ENCODE results near the gene TOP3A. TPM values are rescaled to one million over a fixed set of nuclear protein-coding genes. Genes with fewer than 3 reads are reported as not detected.

The TOP3A gene
- total RNA-seq, 2 experiments from 2014 or later = 59.0 to 59.5 TPM

DNA sequence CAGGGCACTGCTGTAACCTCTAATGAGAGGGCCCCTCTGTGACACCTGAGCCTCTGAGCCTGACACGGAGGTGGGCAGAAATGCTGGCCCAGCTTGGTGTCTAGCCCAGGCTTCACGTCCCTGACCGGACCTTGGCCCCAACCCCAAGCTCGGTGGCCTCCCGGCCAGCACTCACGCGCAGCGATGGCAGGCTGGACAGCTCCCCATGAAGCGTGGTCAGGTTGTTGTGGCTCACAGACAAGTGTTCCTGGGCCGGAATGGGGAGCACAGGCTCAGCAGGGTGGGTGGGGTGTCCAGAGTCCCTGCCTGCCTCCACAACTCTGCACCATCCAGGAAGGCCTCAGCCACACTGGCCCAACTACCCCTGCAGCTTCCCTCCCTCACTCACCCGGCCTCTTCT lies 58.4 kb downstream of the TOP3A start:
- intact Hi-C loops (cut with micrococcal nuclease) = no loop called here
- peaks cover 8% of the 10 kb centered on the region for H3K36me3 Mint-ChIP-seq (ENCODE audit: low read depth)
- no peaks in the 10 kb centered on the region for H3K27me3 Mint-ChIP-seq (ENCODE audit: low read depth)
- CTCF ChIA-PET = interaction anchor here (0.8 to 1.3 kb wide), 3 partner anchors 8 to 52 kb away, joined by 3 to 4 read pairs (median 3); no protein-coding TSS in a partner anchor
- no peak overlapping the region for H3K4me3 Mint-ChIP-seq
- H3K27ac Mint-ChIP-seq = no peak overlapping the region
- H3K9me3 Mint-ChIP-seq = no peaks in the 10 kb centered on the region
- peaks cover 24% of the 10 kb centered on the region for H3K4me1 Mint-ChIP-seq (ENCODE audit: low read depth)
- DNase-seq = no peak

DNA sequence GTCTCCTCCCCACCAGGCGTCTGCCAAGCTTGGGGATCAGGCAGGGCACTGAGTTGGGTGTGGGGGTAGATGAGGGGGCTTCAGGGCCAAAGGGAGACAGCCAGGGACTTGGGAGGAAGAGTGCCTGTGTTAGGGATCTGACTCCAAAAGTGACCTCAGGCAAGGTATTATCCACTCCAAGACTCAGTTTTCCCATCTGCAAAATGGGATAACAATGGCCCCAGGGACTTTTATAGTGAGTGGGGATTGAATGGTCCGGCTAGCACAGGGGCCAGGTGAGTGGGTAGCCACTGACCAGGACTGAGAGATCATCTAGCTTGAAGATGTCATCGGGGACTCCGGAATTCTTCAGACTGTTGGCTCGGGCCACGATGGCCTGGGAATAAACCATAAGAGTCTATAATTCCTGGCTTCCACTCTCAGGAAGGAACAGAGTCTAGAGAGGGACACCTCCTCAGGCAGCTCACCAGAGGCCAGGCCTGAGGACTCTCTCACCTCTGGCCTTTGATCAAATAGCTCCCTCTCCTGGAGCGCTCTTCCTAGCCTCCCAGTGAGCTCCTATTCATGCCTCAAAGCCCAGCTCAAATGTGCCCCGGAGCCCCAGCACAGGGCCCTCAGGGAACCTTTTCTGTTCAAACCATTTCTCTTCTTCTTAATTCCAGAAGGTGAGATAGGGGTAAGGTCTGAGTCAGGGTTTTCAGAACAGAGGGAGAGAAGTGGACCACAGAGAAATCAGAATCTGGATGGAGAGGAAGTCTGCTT lies 59.7 kb downstream of the TOP3A start:
- Mint-ChIP-seq H3K4me1 (ENCODE audit: low read depth) (peaks cover 21% of the 10 kb centered on the region), H3K9me3 (no peaks in the 10 kb centered on the region), H3K4me3 (no peak overlapping the region), H3K27me3 (ENCODE audit: low read depth) (no peaks in the 10 kb centered on the region), H3K36me3 (ENCODE audit: low read depth) (peaks cover 15% of the 10 kb centered on the region), H3K27ac (no peak overlapping the region)
- DNase-seq = no peak
- CTCF ChIA-PET = interaction anchor here (1.1 to 1.3 kb wide), 2 partner anchors 15 to 53 kb away, joined by 3 read pairs; no protein-coding TSS in a partner anchor
- intact Hi-C loops (cut with micrococcal nuclease) = no loop called here

DNA sequence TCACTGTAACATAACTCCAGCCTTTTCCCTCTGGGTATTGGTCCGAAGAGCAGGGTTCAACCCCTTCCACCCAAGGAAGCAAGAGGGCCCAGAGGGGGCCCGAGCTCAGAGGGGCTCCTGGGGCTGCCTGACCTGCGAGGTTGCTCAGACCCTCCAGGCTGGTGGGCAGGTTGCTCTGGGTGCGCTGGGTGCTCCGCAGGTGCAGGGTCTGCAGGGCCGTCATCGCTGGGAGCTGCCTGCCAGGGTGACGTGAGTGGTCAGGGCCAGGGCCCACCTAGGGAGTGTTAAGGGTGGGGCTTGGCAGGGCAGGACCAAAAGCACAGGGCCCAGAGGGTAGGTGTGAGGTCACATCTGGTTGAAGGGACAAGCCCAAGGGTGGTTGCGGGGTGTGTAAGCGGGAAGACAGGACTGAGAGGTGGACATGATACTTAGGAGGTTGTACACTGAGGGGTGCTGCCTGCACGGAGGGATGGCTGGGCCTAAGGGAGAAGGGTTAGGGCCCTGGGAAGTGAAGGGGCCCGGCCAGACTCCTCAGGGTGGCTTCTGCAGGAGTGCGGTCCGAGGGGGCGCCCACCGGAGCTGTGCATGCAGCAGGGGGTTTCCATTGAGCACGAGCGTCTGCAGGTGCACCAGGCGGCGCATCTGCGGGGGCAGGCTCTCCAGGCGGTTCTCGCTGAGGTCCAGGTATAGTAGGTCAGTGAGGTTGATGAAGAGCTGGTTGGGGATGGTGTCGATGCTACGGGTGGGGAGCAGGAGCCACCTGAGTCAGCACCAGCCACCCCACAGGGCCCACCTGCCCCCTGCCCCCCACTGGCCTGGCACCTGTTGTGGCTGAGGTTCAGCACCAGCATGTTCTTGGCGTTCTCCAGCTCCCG lies 60.6 kb downstream of the TOP3A start:
- no peak for DNase-seq
- intact Hi-C loops (cut with micrococcal nuclease) = no loop called here
- Mint-ChIP-seq H3K4me3 (no peak overlapping the region), H3K27me3 (ENCODE audit: low read depth) (no peaks in the 10 kb centered on the region), H3K4me1 (ENCODE audit: low read depth) (peaks cover 15% of the 10 kb centered on the region), H3K27ac (no peak overlapping the region), H3K9me3 (no peaks in the 10 kb centered on the region), H3K36me3 (ENCODE audit: low read depth) (peaks cover 15% of the 10 kb centered on the region)
- CTCF ChIA-PET = interaction anchor here (1.3 kb wide), 1 partner anchor 14 kb away, joined by 3 read pairs; no protein-coding TSS in a partner anchor

DNA sequence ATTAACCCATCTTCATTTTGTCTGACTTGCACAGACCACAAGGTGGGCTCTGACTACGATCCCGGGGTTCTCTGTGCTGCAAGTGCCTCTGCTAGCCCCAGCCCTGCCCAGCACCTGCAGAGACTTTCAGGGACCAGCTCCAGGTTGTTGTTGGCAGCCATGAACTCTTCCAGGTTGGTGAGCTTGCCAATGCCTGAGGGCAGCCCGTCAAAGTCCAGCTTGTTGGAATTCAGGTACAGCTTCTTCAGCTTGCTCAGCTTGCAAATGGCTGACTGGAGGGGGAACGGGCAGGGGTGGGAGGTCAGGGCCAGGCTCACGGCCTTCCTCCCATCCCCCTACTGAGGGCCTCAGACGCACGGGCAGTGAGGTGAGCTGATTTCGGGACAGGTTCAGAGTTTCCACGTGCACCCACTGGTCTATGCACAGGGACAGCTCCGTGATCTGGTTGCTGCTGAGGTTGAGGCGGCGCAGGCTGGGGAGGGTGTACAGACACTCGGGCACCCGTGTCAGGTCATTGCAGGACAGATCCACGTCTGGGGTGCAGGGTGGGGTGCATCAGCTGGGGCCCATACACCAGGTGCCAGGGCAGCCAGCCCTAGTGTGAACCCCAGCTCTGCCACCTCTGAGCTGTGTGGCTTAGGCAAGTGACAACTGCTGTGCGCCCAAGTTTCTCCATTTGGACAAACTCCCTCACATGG lies 61.5 kb downstream of the TOP3A start:
- Mint-ChIP-seq H3K36me3 (ENCODE audit: low read depth) (peaks cover 15% of the 10 kb centered on the region), H3K4me3 (no peak overlapping the region), H3K27ac (no peak overlapping the region), H3K4me1 (ENCODE audit: low read depth) (peaks cover 13% of the 10 kb centered on the region), H3K27me3 (ENCODE audit: low read depth) (no peaks in the 10 kb centered on the region), H3K9me3 (no peaks in the 10 kb centered on the region)
- CTCF ChIA-PET = no interaction called here
- DNase-seq = no peak
- intact Hi-C loops (cut with micrococcal nuclease) = no loop called here

DNA sequence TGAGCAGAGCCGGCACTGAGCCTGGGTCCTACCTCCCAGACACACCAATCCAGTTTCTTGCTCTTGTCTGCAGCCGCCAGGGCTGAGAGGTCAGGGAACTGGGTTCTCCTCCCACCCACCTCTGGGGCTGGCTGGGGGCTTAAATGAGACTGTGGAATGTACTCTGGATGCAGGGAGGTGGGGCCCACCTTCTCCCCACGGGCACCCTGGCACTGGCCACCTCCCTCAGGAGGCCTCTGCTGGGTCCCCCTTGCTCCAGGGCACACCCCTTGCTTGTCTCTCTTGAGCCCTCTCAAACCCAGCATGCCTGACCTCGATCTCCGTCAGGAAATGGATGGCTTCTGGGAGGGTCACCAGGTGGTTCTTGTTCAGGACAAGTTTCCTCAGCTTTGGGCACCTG lies 62.6 kb downstream of the TOP3A start:
- Mint-ChIP-seq H3K36me3 (ENCODE audit: low read depth) (peaks cover 20% of the 10 kb centered on the region), H3K9me3 (no peaks in the 10 kb centered on the region), H3K27me3 (ENCODE audit: low read depth) (no peaks in the 10 kb centered on the region), H3K27ac (no peak overlapping the region), H3K4me3 (no peak overlapping the region), H3K4me1 (ENCODE audit: low read depth) (peaks cover 7% of the 10 kb centered on the region)
- intact Hi-C loops (cut with micrococcal nuclease) = no loop called here
- CTCF ChIA-PET = no interaction called here
- no peak for DNase-seq

DNA sequence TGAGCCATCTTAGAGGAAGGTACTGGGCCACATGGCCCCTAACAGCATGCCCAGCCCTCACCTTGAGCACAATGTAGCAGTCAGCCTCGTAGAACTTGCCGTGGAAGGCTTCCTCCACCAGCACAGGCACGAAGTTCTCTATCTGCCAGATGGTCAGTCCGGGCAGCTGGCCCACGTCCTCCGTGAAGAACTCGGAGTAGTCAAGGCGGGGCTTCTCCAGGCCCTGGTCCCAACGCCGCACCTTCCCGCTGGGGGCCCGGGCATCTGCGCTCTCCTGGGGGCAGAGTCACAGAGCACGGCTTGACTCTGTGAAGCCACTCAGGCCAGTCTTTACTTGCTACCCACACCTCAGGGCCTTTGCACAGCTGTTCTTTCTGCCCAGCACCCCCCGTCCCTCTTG lies 63.6 kb downstream of the TOP3A start:
- peaks cover 22% of the 10 kb centered on the region for H3K36me3 Mint-ChIP-seq (ENCODE audit: low read depth)
- DNase-seq = no peak
- no peaks in the 10 kb centered on the region for H3K27me3 Mint-ChIP-seq (ENCODE audit: low read depth)
- CTCF ChIA-PET = no interaction called here
- H3K4me3 Mint-ChIP-seq = no peak overlapping the region
- H3K27ac Mint-ChIP-seq = no peak overlapping the region
- no peaks in the 10 kb centered on the region for H3K9me3 Mint-ChIP-seq
- intact Hi-C loops (cut with micrococcal nuclease) = no loop called here
- peaks cover 2% of the 10 kb centered on the region for H3K4me1 Mint-ChIP-seq (ENCODE audit: low read depth)

DNA sequence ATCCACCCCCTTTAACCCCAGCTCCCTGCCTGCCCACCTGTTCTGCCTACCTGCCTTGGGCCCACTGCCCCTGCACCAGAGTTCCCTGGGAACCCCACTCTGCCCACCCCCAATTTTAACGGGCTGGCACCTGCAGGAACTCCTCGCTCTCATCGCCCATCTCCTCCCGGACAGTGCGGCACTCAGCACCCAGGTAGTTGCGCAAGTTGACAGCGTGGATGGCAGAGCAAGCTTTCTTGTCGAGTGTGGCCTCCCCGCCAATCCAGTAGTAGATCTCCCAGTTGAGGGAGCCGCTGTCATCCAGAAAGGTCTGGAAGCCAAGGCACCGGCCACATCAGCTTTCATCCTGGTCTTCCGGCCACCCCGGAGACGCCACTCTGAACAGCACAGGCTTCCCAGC lies 64.1 kb downstream of the TOP3A start:
- CTCF ChIA-PET = interaction anchor here (0.5 to 0.7 kb wide), 2 partner anchors 37 to 69 kb away, joined by 3 read pairs; no protein-coding TSS in a partner anchor
- DNase-seq = no peak
- intact Hi-C loops (cut with micrococcal nuclease) = no loop called here
- Mint-ChIP-seq H3K27ac (no peak overlapping the region), H3K4me3 (no peak overlapping the region), H3K27me3 (ENCODE audit: low read depth) (no peaks in the 10 kb centered on the region), H3K9me3 (no peaks in the 10 kb centered on the region), H3K36me3 (ENCODE audit: low read depth) (peaks cover 22% of the 10 kb centered on the region), H3K4me1 (ENCODE audit: low read depth) (no peaks in the 10 kb centered on the region)

DNA sequence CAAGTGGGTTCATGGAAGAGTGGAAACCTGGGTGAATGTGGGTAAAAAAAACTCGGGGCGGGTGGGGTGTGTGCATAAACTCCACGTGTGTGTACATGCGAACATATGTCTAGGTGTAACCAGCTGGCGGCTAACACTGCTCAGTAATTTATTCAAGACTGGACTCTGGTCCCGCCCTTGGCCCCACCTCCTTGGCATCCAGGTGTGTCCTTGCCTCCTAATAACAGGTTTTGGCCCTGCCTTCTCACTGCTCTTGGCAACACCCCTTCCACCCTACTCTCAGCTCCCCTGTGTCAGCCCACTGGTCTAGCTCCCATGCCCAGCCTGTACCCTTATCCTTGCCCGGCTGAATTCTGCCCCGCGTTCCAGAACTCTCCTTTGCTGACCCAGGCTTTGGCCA lies 64.5 kb downstream of the TOP3A start:
- no peaks in the 10 kb centered on the region for H3K27me3 Mint-ChIP-seq (ENCODE audit: low read depth)
- no peak overlapping the region for H3K4me3 Mint-ChIP-seq
- peaks cover 22% of the 10 kb centered on the region for H3K36me3 Mint-ChIP-seq (ENCODE audit: low read depth)
- no peaks in the 10 kb centered on the region for H3K9me3 Mint-ChIP-seq
- no peak for DNase-seq
- CTCF ChIA-PET = interaction anchor here (0.5 to 0.9 kb wide), 3 partner anchors 38 to 84 kb away, joined by 3 read pairs; no protein-coding TSS in a partner anchor
- no peaks in the 10 kb centered on the region for H3K4me1 Mint-ChIP-seq (ENCODE audit: low read depth)
- intact Hi-C loops (cut with micrococcal nuclease) = no loop called here
- no peak overlapping the region for H3K27ac Mint-ChIP-seq

DNA sequence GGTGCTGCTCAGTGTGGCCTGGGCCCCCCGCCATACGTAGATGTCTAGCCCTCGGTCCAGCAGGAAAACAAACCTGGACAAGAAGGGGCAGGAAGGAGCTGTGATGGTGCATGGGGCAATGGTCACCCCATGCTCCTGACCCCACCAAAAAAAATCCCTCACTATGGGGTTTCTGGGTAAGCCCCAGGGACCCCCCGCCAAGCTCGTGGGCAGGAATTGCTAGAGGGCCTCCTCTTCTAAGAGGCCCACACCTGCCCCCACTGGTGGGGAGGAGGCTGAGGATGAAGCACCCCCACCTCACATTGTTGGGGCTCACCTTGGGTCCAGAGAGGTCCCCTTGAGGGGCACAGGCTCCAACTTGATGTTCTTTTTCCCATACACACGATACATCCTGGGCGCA lies 66.0 kb downstream of the TOP3A start:
- Mint-ChIP-seq H3K27me3 (ENCODE audit: low read depth) (no peaks in the 10 kb centered on the region), H3K36me3 (ENCODE audit: low read depth) (peaks cover 24% of the 10 kb centered on the region), H3K9me3 (no peaks in the 10 kb centered on the region), H3K4me1 (ENCODE audit: low read depth) (no peaks in the 10 kb centered on the region), H3K4me3 (no peak overlapping the region), H3K27ac (no peak overlapping the region)
- CTCF ChIA-PET = interaction anchor here (0.5 to 1.7 kb wide), 10 partner anchors 8 to 155 kb away, joined by 3 to 6 read pairs (median 3); partner anchors contain the start of gene FLII
- intact Hi-C loops (cut with micrococcal nuclease) = loop anchor here (1.0 to 2.0 kb wide), 2 partner anchors 9 to 66 kb away; partner anchors contain the start of genes FLII, SMCR8 and TOP3A
- no peak for DNase-seq

DNA sequence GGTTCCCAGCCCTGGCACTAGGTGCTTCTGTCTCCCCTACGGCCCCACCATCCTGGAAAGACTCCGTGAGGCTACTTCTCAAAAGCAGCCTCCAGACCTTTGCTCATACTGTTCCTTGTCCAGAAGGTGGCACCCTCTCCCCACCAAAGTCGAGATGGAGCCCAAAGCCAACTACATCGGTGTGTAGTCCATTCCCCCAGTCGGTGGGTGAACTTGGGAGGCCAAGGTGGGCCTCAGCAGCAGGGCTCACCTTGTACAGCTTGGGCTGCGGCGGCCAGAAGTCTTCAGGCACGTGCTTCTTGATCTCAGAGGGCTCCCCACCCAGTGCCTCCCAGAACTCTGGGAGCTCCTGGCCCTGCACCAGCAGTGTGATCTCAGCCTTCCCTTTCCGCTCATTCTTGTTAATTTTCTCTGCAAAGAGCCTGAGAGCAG lies 66.5 kb downstream of the TOP3A start:
- H3K9me3 Mint-ChIP-seq = no peaks in the 10 kb centered on the region
- intact Hi-C loops (cut with micrococcal nuclease) = loop anchor here (1.0 to 2.0 kb wide), 2 partner anchors 10 to 66 kb away; partner anchors contain the start of genes FLII, SMCR8 and TOP3A
- no peak overlapping the region for H3K4me3 Mint-ChIP-seq
- peak overlapping the region; percentile 28 for H3K27ac Mint-ChIP-seq
- no peaks in the 10 kb centered on the region for H3K27me3 Mint-ChIP-seq (ENCODE audit: low read depth)
- H3K36me3 Mint-ChIP-seq (ENCODE audit: low read depth) = peaks cover 22% of the 10 kb centered on the region
- H3K4me1 Mint-ChIP-seq (ENCODE audit: low read depth) = no peaks in the 10 kb centered on the region
- CTCF ChIA-PET = interaction anchor here (0.5 to 1.7 kb wide), 10 partner anchors 8 to 155 kb away, joined by 3 to 6 read pairs (median 3); partner anchors contain the start of gene FLII
- peak; percentile 83 for DNase-seq

DNA sequence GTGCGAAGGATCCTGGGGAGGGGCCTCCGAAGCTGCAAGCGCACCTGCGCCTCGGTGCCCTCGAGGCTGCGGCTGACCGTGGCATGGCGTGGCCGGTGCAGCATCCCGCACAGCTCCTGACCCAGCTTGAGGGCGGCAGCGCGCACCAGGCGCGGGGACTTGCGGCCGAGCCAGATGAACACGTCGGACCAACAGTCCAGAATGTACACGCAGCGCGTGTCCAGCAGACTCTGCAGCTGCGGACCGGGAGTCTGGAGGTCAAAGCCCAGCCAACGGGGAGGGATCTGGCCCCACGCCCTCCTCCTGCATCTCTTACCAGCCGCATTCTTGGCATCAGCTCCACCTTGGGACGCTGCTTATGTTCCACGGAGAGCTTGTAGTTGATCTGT lies 67.2 kb downstream of the TOP3A start:
- no peak for DNase-seq
- Mint-ChIP-seq H3K27me3 (ENCODE audit: low read depth) (no peaks in the 10 kb centered on the region), H3K27ac (no peak overlapping the region), H3K4me3 (no peak overlapping the region), H3K9me3 (no peaks in the 10 kb centered on the region), H3K36me3 (ENCODE audit: low read depth) (peaks cover 22% of the 10 kb centered on the region), H3K4me1 (ENCODE audit: low read depth) (no peaks in the 10 kb centered on the region)
- CTCF ChIA-PET = interaction anchor here (0.7 to 1.2 kb wide), 3 partner anchors 59 to 98 kb away, joined by 3 read pairs; no protein-coding TSS in a partner anchor
- intact Hi-C loops (cut with micrococcal nuclease) = loop anchor here (1.0 to 2.0 kb wide), 2 partner anchors 11 to 67 kb away; partner anchors contain the start of genes FLII, SMCR8 and TOP3A

Measured in activated naive CD4-positive, alpha-beta T cell treated with anti-CD3 and anti-CD28 coated beads for 36 hours (primary cell).